Breast epithelium (tissue), 4 donors: ENCODE measurements around the gene SPAAR. TPM values are rescaled to one million over a fixed set of nuclear protein-coding genes. Genes with fewer than 3 reads are reported as not detected.
A peak's percentile ranks its signal among the peaks of the same experiment; 100 is the strongest.
"Not testable (repeated sequence)": the region's sequence is repeated elsewhere in the genome, so short reads cannot be mapped to it uniquely, and the experiment has no call there.

Source experiments
- DNase-seq, 2 donors: peaks; one replicate each; pipeline ENCODE4 v3.0.0-alpha.2; 2019; ENCODE audit warnings: low spot score in 2 of 2
- H3K27ac ChIP-seq, 2 donors: fragments of 200-600 bp; sonication (generic) in 1 of 2; one replicate each; pipeline ENCODE4 v1.5.1; 2016 to 2019; ENCODE audit warnings: mild to moderate bottlenecking in 1 of 2
- H3K27me3 ChIP-seq, 2 donors: fragments of 200-600 bp; sonication (generic) in 1 of 2; one replicate each; pipeline versions ENCODE4 v1.5.1 to v1.6.0; 2017 to 2019; ENCODE audit warnings: control low read depth in 1 of 2, mild to moderate bottlenecking in 1 of 2
- H3K36me3 ChIP-seq: fragments of 200-600 bp; one replicate; pipeline ENCODE4 v1.5.1; 2019
- H3K4me1 ChIP-seq, 2 donors: fragments of 200-600 bp; sonication (generic); one replicate each; pipeline ENCODE4 v1.5.1; 2016 to 2019; ENCODE audit warnings: control low read depth in 1 of 2
- H3K4me3 ChIP-seq, 3 donors: fragments of 200-600 bp; sonication (generic); 1 replicate in 2 of 3; 2 replicates in 1 of 3; pipeline ENCODE4 v1.5.1; 2016 to 2019; ENCODE audit warnings: mild to moderate bottlenecking in 3 of 3, moderate library complexity in 2 of 3
- H3K9me3 ChIP-seq, 2 donors: fragments of 200-600 bp; sonication (generic) in 1 of 2; one replicate each; pipeline ENCODE4 v1.5.1; 2016 to 2019; ENCODE audit warnings: control low read depth in 1 of 2
- POLR2A ChIP-seq: fragments of 450-650 bp; IDR thresholded peaks from one replicate; pipeline ENCODE4 v1.6.1; 2016; ENCODE audit warnings: antibody characterized with exemption, mild to moderate bottlenecking, moderate library complexity
- POLR2AphosphoS5 ChIP-seq, 3 donors: sonication (generic); formaldehyde crosslinking; IDR thresholded peaks; one replicate each; pipeline ENCODE4 v1.6.1; 2017; ENCODE audit warnings: antibody characterized with exemption in 3 of 3
- intact Hi-C: fragments of 100-400 bp; cut with DNase I; formaldehyde crosslinking; loops from one replicate; pipeline ENCODE4 v1.15.1; 2023; ENCODE audit warnings: low total_unique reads
- total RNA-seq, 3 donors: library from RNA; depleted of rRNA; stranded (reverse); fragments of >200 nt; gene quantifications; one replicate each; pipeline ENCODE4 v1.1.0, GENCODE V29; 2016
- TF ChIP-seq, protein P1 (sequence below), 3 donors: fragments of 450-650 bp; IDR thresholded peaks; one replicate each; pipeline ENCODE4 v1.5.1; 2016 to 2017; ENCODE audit warnings: antibody characterized with exemption in 3 of 3, mild to moderate bottlenecking in 3 of 3, moderate library complexity in 3 of 3

The SPAAR gene
- total RNA-seq, 3 donors from 2014 or later = 4.8 to 13.4 (median 8.6) TPM

DNA sequence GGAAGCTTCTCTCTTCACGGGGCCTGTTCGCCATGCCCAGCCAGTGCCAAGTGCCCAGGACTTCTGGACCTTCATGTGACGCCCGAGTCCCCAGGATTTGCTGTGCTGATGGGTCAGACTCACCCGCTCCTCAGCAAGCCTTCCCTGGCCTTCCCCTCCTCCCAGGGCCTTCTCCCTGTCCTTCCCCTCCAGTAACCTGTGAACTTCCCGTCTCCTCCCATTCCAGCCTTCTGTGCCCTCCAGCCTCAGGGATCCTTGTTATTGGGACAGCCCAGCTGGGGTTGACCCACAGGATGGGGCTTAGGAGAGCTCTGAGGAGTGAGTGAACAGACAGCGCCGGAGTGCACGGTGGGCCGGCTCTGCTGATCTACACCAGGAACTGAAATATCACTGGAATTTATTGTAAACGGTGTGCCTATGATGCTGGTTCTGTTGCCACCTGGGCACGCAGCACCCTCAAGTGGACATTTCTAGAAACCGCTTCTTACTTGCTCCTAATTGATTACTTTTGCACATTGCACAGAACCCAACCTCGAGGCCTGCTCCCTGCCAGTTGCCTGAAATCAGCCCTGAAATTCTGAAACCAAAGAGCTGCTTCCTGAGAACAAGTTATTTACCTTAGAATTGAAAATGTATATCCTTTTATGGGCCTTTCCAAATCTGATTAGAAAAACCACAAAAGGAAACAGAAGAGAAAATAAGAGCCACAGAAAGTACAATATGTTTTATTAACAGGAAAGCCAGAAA is 1.5 kb downstream of the SPAAR start:
- H3K4me3 ChIP-seq = peak overlapping the region; percentile 6 to 54 (median 17)
- intact Hi-C loops = loop anchor here (5.0 kb wide), 1 partner anchor 1788 kb away; no protein-coding TSS in a partner anchor
- no peak for DNase-seq

GRCh38 chr9:35911690-35912089 is 2.4 kb downstream of the SPAAR start:
- Histone ChIP-seq H3K4me3 (peak overlapping the region; percentile 4 to 34 (median 11)), H3K27me3 (no peaks in the 10 kb centered on the region), H3K36me3 (no peaks in the 10 kb centered on the region), H3K4me1 (peaks cover 31 to 45% of the 10 kb centered on the region in 2 donors), H3K9me3 (no peaks in the 10 kb centered on the region), H3K27ac (peak overlapping the region; percentile 95 to 100)
- TF ChIP-seq POLR2AphosphoS5 (IDR thresholded peaks at IDR 0.05) (no peak), POLR2A (no peak)
- TF ChIP-seq, protein P1, sequence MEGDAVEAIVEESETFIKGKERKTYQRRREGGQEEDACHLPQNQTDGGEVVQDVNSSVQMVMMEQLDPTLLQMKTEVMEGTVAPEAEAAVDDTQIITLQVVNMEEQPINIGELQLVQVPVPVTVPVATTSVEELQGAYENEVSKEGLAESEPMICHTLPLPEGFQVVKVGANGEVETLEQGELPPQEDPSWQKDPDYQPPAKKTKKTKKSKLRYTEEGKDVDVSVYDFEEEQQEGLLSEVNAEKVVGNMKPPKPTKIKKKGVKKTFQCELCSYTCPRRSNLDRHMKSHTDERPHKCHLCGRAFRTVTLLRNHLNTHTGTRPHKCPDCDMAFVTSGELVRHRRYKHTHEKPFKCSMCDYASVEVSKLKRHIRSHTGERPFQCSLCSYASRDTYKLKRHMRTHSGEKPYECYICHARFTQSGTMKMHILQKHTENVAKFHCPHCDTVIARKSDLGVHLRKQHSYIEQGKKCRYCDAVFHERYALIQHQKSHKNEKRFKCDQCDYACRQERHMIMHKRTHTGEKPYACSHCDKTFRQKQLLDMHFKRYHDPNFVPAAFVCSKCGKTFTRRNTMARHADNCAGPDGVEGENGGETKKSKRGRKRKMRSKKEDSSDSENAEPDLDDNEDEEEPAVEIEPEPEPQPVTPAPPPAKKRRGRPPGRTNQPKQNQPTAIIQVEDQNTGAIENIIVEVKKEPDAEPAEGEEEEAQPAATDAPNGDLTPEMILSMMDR (IDR thresholded peaks at IDR 0.05) = no peak
- intact Hi-C loops = loop anchor here (5.0 kb wide), 1 partner anchor 1789 kb away; no protein-coding TSS in a partner anchor
- no peak for DNase-seq

More for the DNA sequence above, 1.5 kb downstream of the SPAAR start:
- H3K36me3 ChIP-seq = no peaks in the 10 kb centered on the region
- peaks cover 34 to 52% of the 10 kb centered on the region in 2 donors for H3K4me1 ChIP-seq
- H3K27ac ChIP-seq = peak overlapping the region; percentile 95 to 100
- no peaks in the 10 kb centered on the region for H3K27me3 ChIP-seq
- H3K9me3 ChIP-seq = no peaks in the 10 kb centered on the region
- no peak for TF ChIP-seq POLR2AphosphoS5 (IDR thresholded peaks at IDR 0.05)
- TF ChIP-seq, protein P1 (IDR thresholded peaks at IDR 0.05) = peak in 2 of 3 donors; percentile 36 to 60

GRCh38 chr9:35912791-35913400 is 3.6 kb downstream of the SPAAR start:
- Histone ChIP-seq H3K4me3 (peak overlapping the region in 2 of 3 donors; percentile 11 to 23), H3K27ac (peak overlapping the region in 1 of 2 donors; percentile 48)

GRCh38 chr9:35913429-35913828 is 4.1 kb downstream of the SPAAR start:
- Histone ChIP-seq H3K27ac (peak overlapping the region in 1 of 2 donors; percentile 48), H3K4me1 (peaks cover 15 to 28% of the 10 kb centered on the region in 2 donors)
- not testable (repeated sequence) for H3K9me3 ChIP-seq, H3K4me3 ChIP-seq, H3K36me3 ChIP-seq, H3K27me3 ChIP-seq, DNase-seq
- intact Hi-C loops = loop anchor here (5.0 kb wide), 1 partner anchor 1791 kb away; no protein-coding TSS in a partner anchor

More at GRCh38 chr9:35912791-35913400, 3.6 kb downstream of the SPAAR start:
- no peak for TF ChIP-seq POLR2A
- TF ChIP-seq, protein P1 (IDR thresholded peaks at IDR 0.05) = no peak
- no peak for TF ChIP-seq POLR2AphosphoS5 (IDR thresholded peaks at IDR 0.05)
- Histone ChIP-seq H3K4me1 (peaks cover 20 to 34% of the 10 kb centered on the region in 2 donors), H3K27me3 (no peaks in the 10 kb centered on the region), H3K9me3 (no peaks in the 10 kb centered on the region), H3K36me3 (no peaks in the 10 kb centered on the region)
- intact Hi-C loops = loop anchor here (5.0 kb wide), 1 partner anchor 1791 kb away; no protein-coding TSS in a partner anchor
- DNase-seq = no peak

DNA sequence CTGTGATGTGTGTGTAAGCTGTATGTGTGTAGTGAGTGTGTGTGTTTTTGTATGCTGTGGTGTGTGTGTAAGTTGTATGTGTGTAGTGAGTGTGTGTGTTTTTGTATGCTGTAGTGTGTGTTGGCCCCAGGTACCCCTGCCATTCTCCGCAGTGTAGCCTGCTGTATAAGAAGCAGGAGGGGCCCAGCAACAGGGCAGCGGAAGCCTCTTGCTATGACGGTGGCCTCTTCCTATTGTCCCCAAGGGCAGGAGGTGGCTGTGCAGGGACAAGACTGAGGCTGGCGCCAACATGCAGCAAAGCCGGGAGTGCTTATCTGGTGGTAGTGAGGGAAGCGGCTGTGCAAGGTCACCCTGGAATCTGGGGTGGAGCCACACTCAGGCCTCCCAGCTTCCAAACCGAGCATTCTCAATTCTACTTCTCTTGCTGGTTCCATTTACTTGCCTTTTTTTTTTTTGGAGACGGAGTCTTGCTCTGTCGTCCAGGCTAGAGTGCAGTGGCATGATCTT is 5.1 kb downstream of the SPAAR start:
- no peak overlapping the region for H3K4me3 ChIP-seq
- H3K27ac ChIP-seq = peak overlapping the region; percentile 77 to 90
- intact Hi-C loops = loop anchor here (5.0 kb wide), 1 partner anchor 1792 kb away; no protein-coding TSS in a partner anchor
- H3K9me3 ChIP-seq = no peaks in the 10 kb centered on the region
- peak; percentile 25 to 46 (median 33) for TF ChIP-seq POLR2AphosphoS5 (IDR thresholded peaks at IDR 0.05)
- TF ChIP-seq, protein P1 (IDR thresholded peaks at IDR 0.05) = no peak
- no peaks in the 10 kb centered on the region for H3K36me3 ChIP-seq
- no peaks in the 10 kb centered on the region for H3K27me3 ChIP-seq
- DNase-seq = peak in 1 of 2 donors; percentile 88
- peaks cover 5 to 19% of the 10 kb centered on the region in 2 donors for H3K4me1 ChIP-seq
